Smooth muscle cell (in vitro differentiated cells): ENCODE data around the gene ATP6V1B1. TPM values are rescaled to one million over a fixed set of nuclear protein-coding genes. Genes with fewer than 3 reads are reported as not detected.
A peak's percentile ranks its signal among the peaks of the same experiment; 100 is the strongest.

Source experiments
- DNase-seq: peaks from one replicate; lab custom pipeline; 2025; ENCODE audit not compliant: unreplicated experiment; lab: John Stamatoyannopoulos, UW
- H2AFZ ChIP-seq: fragments of 200-600 bp; sonication (generic); 2 replicates; pipeline ENCODE4 v1.6.0; 2016; ENCODE audit warnings: antibody characterized with exemption, low read depth, mild to moderate bottlenecking
- H3F3A ChIP-seq: fragments of 200-600 bp; sonication (generic); 2 replicates; pipeline ENCODE4 v1.6.0; 2017; ENCODE audit warnings: antibody characterized with exemption, low read depth
- H3K27ac ChIP-seq: fragments of 200-600 bp; sonication (generic); 2 replicates; pipeline ENCODE4 v1.5.1; 2016; ENCODE audit warnings: low read depth, mild to moderate bottlenecking
- H3K27me3 ChIP-seq: fragments of 200-600 bp; sonication (generic); 2 replicates; pipeline ENCODE4 v1.6.1; 2016; ENCODE audit warnings: low read depth, mild to moderate bottlenecking
- H3K36me3 ChIP-seq: fragments of 200-600 bp; sonication (generic); 2 replicates; pipeline ENCODE4 v1.5.1; 2016; ENCODE audit warnings: low read depth
- H3K4me1 ChIP-seq: fragments of 200-600 bp; sonication (generic); 2 replicates; pipeline ENCODE4 v1.5.1; 2016; ENCODE audit warnings: low read depth
- H3K4me2 ChIP-seq: fragments of 200-600 bp; sonication (generic); 2 replicates; pipeline ENCODE4 v1.6.0; 2016; ENCODE audit warnings: mild to moderate bottlenecking
- H3K4me3 ChIP-seq: fragments of 200-600 bp; sonication (generic); 2 replicates; pipeline ENCODE4 v1.5.1; 2016; ENCODE audit warnings: mild to moderate bottlenecking
- H3K79me2 ChIP-seq: fragments of 200-600 bp; sonication (generic); 2 replicates; pipeline ENCODE4 v1.6.0; 2016; ENCODE audit warnings: low read depth, mild to moderate bottlenecking
- H3K9ac ChIP-seq: fragments of 200-600 bp; sonication (generic); 2 replicates; pipeline ENCODE4 v1.6.0; 2016; ENCODE audit warnings: low read depth
- H3K9me3 ChIP-seq: fragments of 200-600 bp; sonication (generic); replicated peaks from 2 replicates; pipeline ENCODE4 v1.5.1; 2016; ENCODE audit warnings: low read depth
- H4K20me1 ChIP-seq: fragments of 200-600 bp; sonication (generic); 2 replicates; pipeline ENCODE4 v1.6.0; 2016; ENCODE audit warnings: low read depth
- CTCF ChIP-seq: fragments of 200-600 bp; sonication (generic); IDR thresholded peaks from 2 replicates; pipeline ENCODE4 v1.5.1; 2017; ENCODE audit warnings: borderline replicate concordance, mild to moderate bottlenecking, antibody characterized with exemption; ENCODE audit not compliant: insufficient read depth, poor library complexity, severe bottlenecking
- WGBS: methylation state at CpG from one replicate; pipeline ENCODE4 v1.1.7; 2016; ENCODE audit warnings: low lambda C conversion rate; 5-methylcytosine and 5-hydroxymethylcytosine counted together
- polyA plus RNA-seq: library from polyadenylated mRNA; unstranded; fragments of >200 nt; fragmentation: Nextera tagmentation; extraction: Ambion mirVana; gene quantifications from 2 replicates; pipeline ENCODE4 v1.2.1, GENCODE V29; 2016
- total RNA-seq: library from RNA; depleted of rRNA; stranded (reverse); fragments of >200 nt; gene quantifications from 2 replicates; pipeline ENCODE4 v1.2.3, GENCODE V29; 2014

The ATP6V1B1 gene
- total and polyA plus RNA-seq, 2 experiments from 2014 or later = 0.59 TPM; not detected in 1

- no peaks in the 10 kb centered on the region for H3K79me2 ChIP-seq
- H3F3A ChIP-seq = no peaks in the 10 kb centered on the region
- DNase-seq = no peak
- no peaks in the 10 kb centered on the region for H3K27me3 ChIP-seq
- no peak overlapping the region for H3K9ac ChIP-seq
- WGBS = 94% methylated on average over 3 of the region's 3 CpGs
- H4K20me1 ChIP-seq = peaks cover 23% of the 10 kb centered on the region
- no peak overlapping the region for H3K4me2 ChIP-seq
- no peak overlapping the region for H2AFZ ChIP-seq
- TF ChIP-seq CTCF = no peak
- H3K36me3 ChIP-seq = no peaks in the 10 kb centered on the region
- no peaks in the 10 kb centered on the region for H3K4me1 ChIP-seq
- no peak overlapping the region for H3K27ac ChIP-seq
- no peaks in the 10 kb centered on the region for H3K9me3 ChIP-seq
- H3K4me3 ChIP-seq = no peak overlapping the region
These were observed 48.5 kb downstream of the ATP6V1B1 start for GRCh38 chr2:70984228-70984575.

- Histone ChIP-seq H3K4me1 (no peaks in the 10 kb centered on the region), H3K4me2 (no peak overlapping the region), H3K9me3 (no peaks in the 10 kb centered on the region), H3K36me3 (no peaks in the 10 kb centered on the region), H3K79me2 (no peaks in the 10 kb centered on the region), H3K27me3 (no peaks in the 10 kb centered on the region), H4K20me1 (peaks cover 23% of the 10 kb centered on the region), H3K9ac (no peak overlapping the region), H2AFZ (no peak overlapping the region), H3F3A (no peaks in the 10 kb centered on the region), H3K4me3 (no peak overlapping the region), H3K27ac (no peak overlapping the region)
- DNase-seq = no peak
- WGBS = 31% methylated on average over 28 of the region's 32 CpGs
- peak; percentile 74 for TF ChIP-seq CTCF
These were observed 49.0 kb downstream of the ATP6V1B1 start for GRCh38 chr2:70984576-70985282.

- H2AFZ ChIP-seq = no peak overlapping the region
These were observed 49.6 kb downstream of the ATP6V1B1 start for GRCh38 chr2:70985283-70985688.

More at GRCh38 chr2:70985283-70985688, 49.6 kb downstream of the ATP6V1B1 start:
- DNase-seq = no peak
- no peaks in the 10 kb centered on the region for H3K79me2 ChIP-seq
- H3K9me3 ChIP-seq = no peaks in the 10 kb centered on the region
- no peak overlapping the region for H3K4me2 ChIP-seq
- H4K20me1 ChIP-seq = peaks cover 26% of the 10 kb centered on the region
- no peaks in the 10 kb centered on the region for H3F3A ChIP-seq
- 84% methylated on average over 5 of the region's 5 CpGs for WGBS
- no peak overlapping the region for H3K27ac ChIP-seq
- H3K4me1 ChIP-seq = no peaks in the 10 kb centered on the region
- H3K4me3 ChIP-seq = no peak overlapping the region
- H3K27me3 ChIP-seq = no peaks in the 10 kb centered on the region
- no peaks in the 10 kb centered on the region for H3K36me3 ChIP-seq
- no peak overlapping the region for H3K9ac ChIP-seq
- TF ChIP-seq CTCF = no peak
